HG03159 (cell line): ENCODE data around the gene EN2.

Experiments used
- ATAC-seq: cut with Tn5 transposase; IDR thresholded peaks from one replicate; pipeline ENCODE4 v1.9.1; 2021; ENCODE audit warnings: mild to moderate bottlenecking, moderate library complexity; ENCODE audit not compliant: unreplicated experiment

EN2 gene

GRCh38 chr7:155449869-155450557 lies 7.9 kb upstream of the EN2 start:
- no peak for ATAC-seq

GRCh38 chr7:155450558-155450969 lies 7.4 kb upstream of the EN2 start:
- ATAC-seq: no peak

- ATAC-seq: no peak
These were observed 6.7 kb upstream of the EN2 start for GRCh38 chr7:155450970-155451801.

- no peak for ATAC-seq
These were observed 6.1 kb upstream of the EN2 start for GRCh38 chr7:155451840-155452239.

GRCh38 chr7:155452505-155453295 lies 5.2 kb upstream of the EN2 start:
- no peak for ATAC-seq

GRCh38 chr7:155453296-155454182 lies 4.4 kb upstream of the EN2 start:
- ATAC-seq: no peak

- ATAC-seq: no peak
These were observed 3.5 kb upstream of the EN2 start for GRCh38 chr7:155454183-155455112.

GRCh38 chr7:155455132-155455693 lies 2.7 kb upstream of the EN2 start:
- no peak for ATAC-seq

GRCh38 chr7:155455776-155456737 lies 1.9 kb upstream of the EN2 start:
- no peak for ATAC-seq

GRCh38 chr7:155456738-155457543 lies 988 bp upstream of the EN2 start:
- ATAC-seq: no peak

- no peak for ATAC-seq
These were observed 302 bp upstream of the EN2 start for GRCh38 chr7:155457544-155458110.

- no peak for ATAC-seq
These were observed 1.2 kb downstream of the EN2 start for GRCh38 chr7:155458878-155459699.

GRCh38 chr7:155459700-155460461 lies 2.0 kb downstream of the EN2 start:
- no peak for ATAC-seq

- no peak for ATAC-seq
These were observed 3.1 kb downstream of the EN2 start for GRCh38 chr7:155460926-155461613.

- ATAC-seq: no peak
These were observed 3.7 kb downstream of the EN2 start for GRCh38 chr7:155461631-155462030.
